H1 (cell line): Measurements from ENCODE around the gene FAM193A. TPM values are rescaled to one million over a fixed set of nuclear protein-coding genes. Genes with fewer than 3 reads are reported as not detected.

Source experiments
- CTCF ChIA-PET: fragments of 300-600 bp; sonication (Branson Sonifier 250); formaldehyde crosslinking; loops from one replicate; lab custom pipeline; 2021; ENCODE audit not compliant: partially characterized antibody; lab: Charles Lee
- POLR2A ChIA-PET: fragments of 300-600 bp; sonication (Branson Sonifier 250); formaldehyde crosslinking; loops from one replicate; lab custom pipeline; 2021; ENCODE audit warnings: inconsistent platforms; ENCODE audit not compliant: partially characterized antibody; lab: Charles Lee
- DNase-seq, 2 experiments: peaks; one replicate each; pipeline versions ENCODE4 v3.0.0 to v3.0.0-alpha.2; 2010 to 2022; ENCODE audit warnings: low spot score in 2 of 2, low read depth in 1 of 2, mixed read lengths in 1 of 2
- FAIRE-seq: peaks from 2 replicates; lab custom pipeline; 2011; peaks lifted over from hg19 to GRCh38; lab: Jason Lieb, UNC
- H2AFZ ChIP-seq: 2 replicates; pipeline ENCODE4 v1.8.1; 2012; ENCODE audit warnings: low read length, inconsistent platforms
- H2AK5ac ChIP-seq: 2 replicates; pipeline ENCODE4 v1.6.1; 2013; ENCODE audit warnings: low read depth, low read length
- H2BK120ac ChIP-seq: replicated peaks from 2 replicates; pipeline ENCODE3; 2013; ENCODE audit warnings: low read depth, low read length, inconsistent platforms
- H2BK12ac ChIP-seq: 2 replicates; pipeline ENCODE4 v1.6.1; 2013; ENCODE audit warnings: low read depth, low read length
- H2BK15ac ChIP-seq: 2 replicates; pipeline ENCODE4 v1.6.1; 2013; ENCODE audit warnings: low read length
- H2BK20ac ChIP-seq: 2 replicates; pipeline ENCODE4 v1.6.1; 2013; ENCODE audit warnings: low read length
- H2BK5ac ChIP-seq: 2 replicates; pipeline ENCODE4 v1.6.1; 2013; ENCODE audit warnings: low read depth, low read length
- H3K14ac ChIP-seq: 2 replicates; pipeline ENCODE4 v1.6.1; 2013; ENCODE audit warnings: inconsistent platforms; ENCODE audit not compliant: insufficient read length
- H3K18ac ChIP-seq: 2 replicates; pipeline ENCODE4 v1.6.1; 2013; ENCODE audit warnings: low read length; ENCODE audit errors: extremely low read depth
- H3K23ac ChIP-seq: 2 replicates; pipeline ENCODE4 v1.6.1; 2013; ENCODE audit warnings: inconsistent platforms; ENCODE audit not compliant: insufficient read length
- H3K23me2 ChIP-seq: 2 replicates; pipeline ENCODE4 v1.6.1; 2013; ENCODE audit warnings: low read depth, low read length
- H3K27ac ChIP-seq: 2 replicates; pipeline ENCODE4 v1.6.1; 2011; ENCODE audit warnings: low read depth, low read length, inconsistent platforms
- H3K27me3 ChIP-seq, 4 experiments: replicated peaks in 1 of 4; 1 replicate in 1 of 4; 2 replicates in 3 of 4; pipeline versions ENCODE4 v1.6.1 to v1.8.1; 2011 to 2013; ENCODE audit warnings: low read length in 3 of 4, mild to moderate bottlenecking in 3 of 4, inconsistent platforms in 2 of 4, mixed read lengths in 2 of 4, moderate library complexity in 1 of 4; ENCODE audit not compliant: control insufficient read depth in 3 of 4, insufficient read depth in 3 of 4; ENCODE audit errors: extremely low read depth in 1 of 4
- H3K36me3 ChIP-seq, 4 experiments: 2 replicates each; pipeline versions ENCODE4 v1.6.1 to v1.8.1; 2011 to 2013; ENCODE audit warnings: mild to moderate bottlenecking in 4 of 4, low read length in 3 of 4, moderate library complexity in 2 of 4, control low read depth in 1 of 4, inconsistent platforms in 1 of 4; ENCODE audit not compliant: insufficient read depth in 4 of 4, control insufficient read depth in 2 of 4
- H3K4ac ChIP-seq: replicated peaks from 2 replicates; pipeline ENCODE3; 2013; ENCODE audit warnings: low read length, low read depth, mixed read lengths, inconsistent platforms; ENCODE audit not compliant: insufficient read length
- H3K4me1 ChIP-seq, 4 experiments: replicated peaks in 1 of 4; 1 replicate in 1 of 4; 2 replicates in 3 of 4; pipeline versions ENCODE4 v1.6.1 to v1.8.1; 2011 to 2013; ENCODE audit warnings: low read length in 3 of 4, inconsistent platforms in 2 of 4, mixed read lengths in 1 of 4; ENCODE audit not compliant: insufficient read depth in 4 of 4, control insufficient read depth in 3 of 4
- H3K4me2 ChIP-seq, 2 experiments: 2 replicates each; pipeline versions ENCODE4 v1.6.1 to v1.8.1; 2011 to 2013; ENCODE audit warnings: low read depth in 2 of 2, low read length in 2 of 2, control low read depth in 1 of 2, inconsistent platforms in 1 of 2, mild to moderate bottlenecking in 1 of 2; ENCODE audit not compliant: insufficient read depth in 1 of 2
- H3K4me3 ChIP-seq, 4 experiments: fragments of 200-600, 300-600 bp in 1 of 4; sonication (generic), shearing (Covaris generic), sonication (Bioruptor Twin) in 1 of 4; 2 replicates each; pipeline versions ENCODE4 v1.5.1 to v1.8.1; 2011 to 2016; ENCODE audit warnings: low read length in 4 of 4, low read depth in 3 of 4, control low read depth in 2 of 4, inconsistent platforms in 2 of 4, mild to moderate bottlenecking in 2 of 4, mixed read lengths in 1 of 4, moderate library complexity in 1 of 4; ENCODE audit not compliant: insufficient read depth in 2 of 4; ENCODE audit errors: extremely low read depth in 1 of 4
- H3K56ac ChIP-seq: replicated peaks from 2 replicates; pipeline ENCODE3; 2013; ENCODE audit warnings: low read depth, mild to moderate bottlenecking, mixed read lengths, low read length, inconsistent platforms; ENCODE audit not compliant: insufficient read length
- H3K79me1 ChIP-seq: 2 replicates; pipeline ENCODE4 v1.6.1; 2013; ENCODE audit warnings: low read depth, low read length, control low read depth
- H3K79me2 ChIP-seq, 2 experiments: 2 replicates each; pipeline versions ENCODE4 v1.6.1 to v1.8.1; 2012 to 2013; ENCODE audit warnings: low read length in 2 of 2, mild to moderate bottlenecking in 2 of 2, inconsistent platforms in 1 of 2; ENCODE audit not compliant: insufficient read depth in 2 of 2, control insufficient read depth in 1 of 2
- H3K9ac ChIP-seq, 4 experiments: replicated peaks in 1 of 4; 1 replicate in 1 of 4; 2 replicates in 3 of 4; pipeline versions ENCODE4 v1.6.1 to v1.8.1; 2011 to 2013; ENCODE audit warnings: low read depth in 3 of 4, low read length in 3 of 4, control low read depth in 2 of 4, mild to moderate bottlenecking in 2 of 4, moderate library complexity in 2 of 4, inconsistent platforms in 1 of 4; ENCODE audit errors: extremely low read depth in 1 of 4
- H3K9me3 ChIP-seq, 2 experiments: 2 replicates each; pipeline versions ENCODE4 v1.6.1 to v1.8.1; 2012 to 2013; ENCODE audit warnings: mild to moderate bottlenecking in 2 of 2, moderate library complexity in 2 of 2, control low read depth in 1 of 2, inconsistent platforms in 1 of 2, low read depth in 1 of 2, low read length in 1 of 2, mixed read lengths in 1 of 2; ENCODE audit not compliant: insufficient read depth in 2 of 2
- H4K20me1 ChIP-seq, 2 experiments: replicated peaks in 1 of 2; 2 replicates each; pipeline versions ENCODE3 to v1.8.1; 2011 to 2013; ENCODE audit warnings: inconsistent platforms in 2 of 2, low read length in 2 of 2, mild to moderate bottlenecking in 1 of 2; ENCODE audit not compliant: insufficient read depth in 2 of 2, control insufficient read depth in 1 of 2
- H4K5ac ChIP-seq: 2 replicates; pipeline ENCODE4 v1.6.1; 2013; ENCODE audit warnings: low read length, low read depth, mixed read lengths, inconsistent platforms; ENCODE audit not compliant: insufficient read length
- H4K8ac ChIP-seq: 2 replicates; pipeline ENCODE4 v1.8.0; 2013; ENCODE audit warnings: mild to moderate bottlenecking, moderate library complexity, low read length, inconsistent platforms; ENCODE audit not compliant: insufficient read depth; ENCODE audit errors: extremely low read depth
- H4K91ac ChIP-seq: replicated peaks from 2 replicates; pipeline ENCODE3; 2013; ENCODE audit warnings: low read length, mixed read lengths, inconsistent platforms; ENCODE audit not compliant: insufficient read length
- CEBPB ChIP-seq: IDR thresholded peaks from 2 replicates; pipeline ENCODE4 v1.6.1; 2012; ENCODE audit warnings: low read depth, low read length
- E2F6 ChIP-seq: IDR thresholded peaks from 2 replicates; pipeline ENCODE4 v1.6.1; 2012; ENCODE audit warnings: inconsistent platforms
- JUN ChIP-seq: IDR thresholded peaks from 2 replicates; pipeline ENCODE4 v1.6.1; 2011; ENCODE audit warnings: low read depth, mild to moderate bottlenecking, improper control_type of control experiment, low read length
- KDM5A ChIP-seq: fragments of 200-600 bp; IDR thresholded peaks from 2 replicates; pipeline ENCODE4 v1.7.1; 2012; ENCODE audit warnings: mild to moderate bottlenecking, low read length, inconsistent platforms, mixed read lengths
- PHF8 ChIP-seq: fragments of 200-600 bp; sonication (generic); conservative IDR thresholded peaks from 2 replicates; pipeline ENCODE4 v1.7.1; 2012; ENCODE audit warnings: low read depth, mild to moderate bottlenecking, inconsistent platforms, low read length, moderate library complexity
- TAF1 ChIP-seq: IDR thresholded peaks from 2 replicates; pipeline ENCODE4 v1.6.1; 2011; ENCODE audit warnings: mild to moderate bottlenecking, low read depth, low read length
- YY1 ChIP-seq: IDR thresholded peaks from 2 replicates; pipeline ENCODE4 v1.6.1; 2011; ENCODE audit warnings: low read depth, mild to moderate bottlenecking, low read length
- WGBS, 2 experiments: shearing (Covaris generic) in 1 of 2; methylation state at CpG; one replicate each; pipeline versions ENCODE4 v1.1.6 to v1.1.7; 2013 to 2015; ENCODE audit warnings: low lambda C conversion rate in 2 of 2, mixed read lengths in 2 of 2, inconsistent platforms in 1 of 2, low coverage in 1 of 2, missing lambda C conversion rate in 1 of 2; ENCODE audit not compliant: insufficient replicate concordance in 2 of 2, insufficient coverage in 1 of 2, insufficient read length in 1 of 2; ENCODE audit errors: extremely low coverage in 1 of 2, missing lambda C conversion rate in 1 of 2; 5-methylcytosine and 5-hydroxymethylcytosine counted together
- polyA plus RNA-seq, 7 experiments: library from polyadenylated mRNA; depleted of rRNA in 3 of 7; stranded (reverse) in 5 of 7; unstranded in 2 of 7; fragments of >200 nt in 5 of 7; fragments of 200-250 nt in 2 of 7; gene quantifications; 1 replicate in 5 of 7; 2 replicates in 1 of 7; 4 replicates in 1 of 7; pipeline versions ENCODE4 v1.2.1 to v1.2.3, GENCODE V29; 2011 to 2013; ENCODE audit warnings: missing spikeins in 2 of 7, mixed read lengths in 2 of 7
- total RNA-seq: library from RNA; stranded (reverse); fragmentation: NEBNext Ultra II Directional; extraction: Animal tissue kit (Norgen Biotek cat#: 25700); gene quantifications from 2 replicates; pipeline ENCODE4 v1.2.1, GENCODE V29; 2021

The FAM193A gene
- total and polyA plus RNA-seq, 2 of the 8 experiments (the other 6 are each of a cell fraction or from before 2014, with no cell fraction given) = 8.7 to 26.2 TPM

- Histone ChIP-seq H4K91ac (no peak overlapping the region), H3K79me2 (no peaks in the 10 kb centered on the region), H4K8ac (no peak overlapping the region), H2BK120ac (no peak overlapping the region), H3K4me3 (no peak overlapping the region), H3K56ac (no peak overlapping the region), H3K9ac (no peak overlapping the region), H2AK5ac (no peak overlapping the region), H2BK12ac (no peak overlapping the region), H2BK5ac (no peak overlapping the region), H3K79me1 (no peaks in the 10 kb centered on the region), H3K14ac (no peak overlapping the region), H3K18ac (no peak overlapping the region), H3K23me2 (no peaks in the 10 kb centered on the region), H3K23ac (no peak overlapping the region), H3K4me1 (no peaks in the 10 kb centered on the region), H2BK15ac (no peak overlapping the region), H4K5ac (no peak overlapping the region), H3K27ac (no peak overlapping the region), H3K9me3 (no peaks in the 10 kb centered on the region), H3K36me3 (peaks cover 2 to 35% (median 10%) of the 10 kb centered on the region in 4 experiments; a peak in 7 of 8 replicates), H3K4ac (no peak overlapping the region), H3K27me3 (no peaks in the 10 kb centered on the region), H3K4me2 (no peak overlapping the region), H4K20me1 (peaks cover 0 to 5% of the 10 kb centered on the region in 2 experiments), H2BK20ac (no peak overlapping the region), H2AFZ (no peak overlapping the region)
- TF ChIP-seq KDM5A = no peak
- no peak for TF ChIP-seq CEBPB
- TF ChIP-seq YY1 = no peak
- TF ChIP-seq PHF8 = no peak
- TF ChIP-seq E2F6 = no peak
- no peak for TF ChIP-seq TAF1
- TF ChIP-seq JUN = no peak
- POLR2A ChIA-PET = no interaction called here
- no peak for DNase-seq
- 84% methylated on average over 5 of the region's 5 CpGs; no CpG with 5 or more reads in 1 of the 2 experiments for WGBS, 2 experiments
- CTCF ChIA-PET = no interaction called here
- FAIRE-seq = no peak
Measured at GRCh38 chr4:2715426-2715825, 179.0 kb downstream of the FAM193A start.
